WTC11 (cell line): ENCODE data around the gene CELF2. TPM values are rescaled to one million over a fixed set of nuclear protein-coding genes. Genes with fewer than 3 reads are reported as not detected.

Experiments used
- ATAC-seq: fragments of 200-7000 bp; cut with Tn5 transposase; 2 replicates; pipeline ENCODE4 v1.10.0; 2021; ENCODE audit warnings: mild to moderate bottlenecking, moderate library complexity
- CTCF ChIA-PET: fragments of 300-600 bp; sonication (Branson Sonifier 250); formaldehyde crosslinking; loops from one replicate; lab custom pipeline; 2021; ENCODE audit warnings: antibody characterized with exemption; lab: Charles Lee
- POLR2A ChIA-PET: fragments of 350-600 bp; sonication (Branson Sonifier 250); formaldehyde crosslinking; loops from one replicate; lab custom pipeline; 2021; ENCODE audit warnings: antibody characterized with exemption; lab: Charles Lee
- DNase-seq: peaks from one replicate; pipeline ENCODE4 v3.0.0; 2021; ENCODE audit warnings: low spot score
- H3K27ac Mint-ChIP-seq: 2 replicates; pipeline ENCODE4 v1.8.0; 2021; ENCODE audit warnings: mixed read lengths
- H3K27me3 Mint-ChIP-seq: 2 replicates; pipeline ENCODE4 v1.8.0; 2021; ENCODE audit warnings: low read depth, mild to moderate bottlenecking, moderate library complexity, mixed read lengths
- H3K36me3 Mint-ChIP-seq: 2 replicates; pipeline ENCODE4 v1.8.0; 2021; ENCODE audit warnings: mixed read lengths
- H3K4me1 Mint-ChIP-seq: 2 replicates; pipeline ENCODE4 v1.8.0; 2022; ENCODE audit warnings: mixed read lengths
- H3K4me3 Mint-ChIP-seq: 2 replicates; pipeline ENCODE4 v1.8.0; 2021; ENCODE audit warnings: mild to moderate bottlenecking, moderate library complexity, mixed read lengths
- H3K9me3 Mint-ChIP-seq: 2 replicates; pipeline ENCODE4 v1.8.0; 2021; ENCODE audit warnings: mixed read lengths
- GRHL2 ChIP-seq: fragments of 250-450 bp; sonication (Bioruptor Pico); IDR thresholded peaks from 2 replicates; pipeline ENCODE4 v1.8.0; 2022; ENCODE audit warnings: mild to moderate bottlenecking, moderate library complexity; ENCODE audit not compliant: insufficient replicate concordance, severe bottlenecking
- KAT7 ChIP-seq: sonication (generic); formaldehyde crosslinking; IDR thresholded peaks from 2 replicates; pipeline ENCODE4 v1.8.1; 2023; ENCODE audit warnings: missing genetic modification reagents, mild to moderate bottlenecking, borderline replicate concordance
- MXD4 ChIP-seq: fragments of 250-450 bp; sonication (Bioruptor Pico); IDR thresholded peaks from 2 replicates; pipeline ENCODE4 v1.8.0; 2021; ENCODE audit warnings: mild to moderate bottlenecking, moderate library complexity, borderline replicate concordance
- NR1H2 ChIP-seq: sonication (generic); formaldehyde crosslinking; IDR thresholded peaks from 2 replicates; pipeline ENCODE4 v1.9.0; 2021; ENCODE audit warnings: mild to moderate bottlenecking, moderate library complexity, missing genetic modification reagents
- RELA ChIP-seq: sonication (generic); formaldehyde crosslinking; IDR thresholded peaks from 2 replicates; pipeline ENCODE4 v1.8.1; 2022; ENCODE audit warnings: missing genetic modification reagents, mild to moderate bottlenecking, borderline replicate concordance
- RORB ChIP-seq: fragments of 250-450 bp; sonication (Bioruptor Pico); IDR thresholded peaks from 2 replicates; pipeline ENCODE4 v1.9.0; 2021; ENCODE audit warnings: mild to moderate bottlenecking
- SMAD4 ChIP-seq: sonication (generic); formaldehyde crosslinking; IDR thresholded peaks from 2 replicates; pipeline ENCODE4 v1.8.0; 2022; ENCODE audit warnings: mild to moderate bottlenecking, missing genetic modification reagents
- SOX15 ChIP-seq: fragments of 250-450 bp; sonication (Bioruptor Pico); IDR thresholded peaks from 2 replicates; pipeline ENCODE4 v1.9.0; 2021; ENCODE audit warnings: mild to moderate bottlenecking
- TCF7 ChIP-seq: sonication (generic); formaldehyde crosslinking; IDR thresholded peaks from 2 replicates; pipeline ENCODE4 v1.8.0; 2022; ENCODE audit warnings: mild to moderate bottlenecking, low read depth, missing genetic modification reagents, moderate library complexity
- TEAD1 ChIP-seq: sonication (generic); formaldehyde crosslinking; IDR thresholded peaks from 2 replicates; pipeline ENCODE4 v1.8.0; 2022; ENCODE audit warnings: mild to moderate bottlenecking, missing genetic modification reagents
- TEAD4 ChIP-seq: sonication (generic); formaldehyde crosslinking; IDR thresholded peaks from 2 replicates; pipeline ENCODE4 v1.8.0; 2022; ENCODE audit warnings: mild to moderate bottlenecking, missing genetic modification reagents
- ZNF121 ChIP-seq: sonication (generic); formaldehyde crosslinking; IDR thresholded peaks from 2 replicates; pipeline ENCODE4 v1.8.0; 2023; ENCODE audit warnings: missing genetic modification reagents
- ZNF263 ChIP-seq: sonication (generic); formaldehyde crosslinking; IDR thresholded peaks from 2 replicates; pipeline ENCODE4 v1.8.1; 2022; ENCODE audit warnings: low read depth, mild to moderate bottlenecking, moderate library complexity, missing genetic modification reagents
- ZNF317 ChIP-seq: sonication (generic); formaldehyde crosslinking; IDR thresholded peaks from 2 replicates; pipeline ENCODE4 v1.8.1; 2023; ENCODE audit warnings: low read depth, mild to moderate bottlenecking, moderate library complexity, missing genetic modification reagents, borderline replicate concordance
- ZNF671 ChIP-seq: fragments of 250-450 bp; sonication (Bioruptor Pico); IDR thresholded peaks from 2 replicates; pipeline ENCODE4 v1.8.0; 2021; ENCODE audit warnings: mild to moderate bottlenecking
- total RNA-seq: library from RNA; stranded (reverse); gene quantifications from 3 replicates; pipeline ENCODE4 v1.2.3, GENCODE V29; 2021
- TF ChIP-seq, protein P1 (sequence below): fragments of 250-450 bp; sonication (Bioruptor Pico); IDR thresholded peaks from 2 replicates; pipeline ENCODE4 v1.9.0; 2021; ENCODE audit warnings: mild to moderate bottlenecking
- TF ChIP-seq, protein P2 (sequence below): sonication (generic); formaldehyde crosslinking; IDR thresholded peaks from 2 replicates; pipeline ENCODE4 v1.8.0; 2023; ENCODE audit warnings: mild to moderate bottlenecking, missing genetic modification reagents
- TF ChIP-seq, protein P3 (sequence below): sonication (generic); formaldehyde crosslinking; conservative IDR thresholded peaks from 2 replicates; pipeline ENCODE4 v1.8.1; 2023; ENCODE audit warnings: mild to moderate bottlenecking, low read depth, missing genetic modification reagents, moderate library complexity
- TF ChIP-seq, protein P4 (sequence below): sonication (generic); formaldehyde crosslinking; IDR thresholded peaks from 2 replicates; pipeline ENCODE4 v1.8.0; 2023; ENCODE audit warnings: missing genetic modification reagents
- TF ChIP-seq, protein P5 (sequence below): sonication (generic); formaldehyde crosslinking; IDR thresholded peaks from 2 replicates; pipeline ENCODE4 v1.8.1; 2022; ENCODE audit warnings: missing genetic modification reagents, borderline replicate concordance

The CELF2 gene
- total RNA-seq, 1 experiment from 2014 or later = 24.6 TPM

DNA sequence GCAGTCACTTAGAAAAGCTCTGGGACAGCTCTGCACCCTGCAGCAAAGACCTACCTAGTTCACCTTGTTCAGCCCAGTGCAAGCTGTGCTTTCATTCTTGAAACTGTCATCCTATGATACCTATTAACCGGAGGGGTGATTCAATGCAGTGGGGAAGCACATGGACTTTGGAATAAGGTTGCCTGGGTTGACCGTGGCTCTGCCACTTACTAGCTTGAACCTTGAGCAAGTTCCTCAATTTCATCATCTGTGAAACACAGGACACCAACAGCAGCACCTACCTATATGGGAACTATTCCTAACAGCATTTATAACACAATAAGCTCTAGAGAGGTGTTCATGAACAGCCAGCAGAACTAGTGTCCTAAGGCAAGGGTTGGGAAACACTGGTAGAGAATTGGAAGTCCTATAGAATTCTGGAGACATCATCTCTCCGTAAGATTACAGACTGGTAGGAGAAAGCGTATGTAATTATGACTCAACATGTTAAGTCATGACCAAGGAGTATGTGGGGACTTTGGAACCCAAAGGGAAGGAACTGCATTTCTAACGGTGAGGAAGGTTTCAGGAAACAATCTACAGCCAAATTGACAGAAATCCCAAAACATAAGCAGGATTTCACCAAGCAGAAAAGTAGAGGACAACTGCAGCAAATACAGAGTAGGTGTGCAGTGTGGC is 323.8 kb downstream of the CELF2 start:
- TF ChIP-seq ZNF671 (no peak), ZNF121 (CRISPR knock-in tag) (no peak), RELA (CRISPR knock-in tag) (no peak), TEAD4 (no peak), ZNF317 (no peak), ZNF263 (no peak), TEAD1 (CRISPR knock-in tag) (no peak), KAT7 (no peak), TCF7 (no peak), RORB (CRISPR knock-in tag) (no peak), SOX15 (CRISPR knock-in tag) (no peak), NR1H2 (CRISPR knock-in tag) (no peak), GRHL2 (CRISPR knock-in tag) (no peak), MXD4 (no peak), SMAD4 (CRISPR knock-in tag) (no peak)
- TF ChIP-seq, protein P1, sequence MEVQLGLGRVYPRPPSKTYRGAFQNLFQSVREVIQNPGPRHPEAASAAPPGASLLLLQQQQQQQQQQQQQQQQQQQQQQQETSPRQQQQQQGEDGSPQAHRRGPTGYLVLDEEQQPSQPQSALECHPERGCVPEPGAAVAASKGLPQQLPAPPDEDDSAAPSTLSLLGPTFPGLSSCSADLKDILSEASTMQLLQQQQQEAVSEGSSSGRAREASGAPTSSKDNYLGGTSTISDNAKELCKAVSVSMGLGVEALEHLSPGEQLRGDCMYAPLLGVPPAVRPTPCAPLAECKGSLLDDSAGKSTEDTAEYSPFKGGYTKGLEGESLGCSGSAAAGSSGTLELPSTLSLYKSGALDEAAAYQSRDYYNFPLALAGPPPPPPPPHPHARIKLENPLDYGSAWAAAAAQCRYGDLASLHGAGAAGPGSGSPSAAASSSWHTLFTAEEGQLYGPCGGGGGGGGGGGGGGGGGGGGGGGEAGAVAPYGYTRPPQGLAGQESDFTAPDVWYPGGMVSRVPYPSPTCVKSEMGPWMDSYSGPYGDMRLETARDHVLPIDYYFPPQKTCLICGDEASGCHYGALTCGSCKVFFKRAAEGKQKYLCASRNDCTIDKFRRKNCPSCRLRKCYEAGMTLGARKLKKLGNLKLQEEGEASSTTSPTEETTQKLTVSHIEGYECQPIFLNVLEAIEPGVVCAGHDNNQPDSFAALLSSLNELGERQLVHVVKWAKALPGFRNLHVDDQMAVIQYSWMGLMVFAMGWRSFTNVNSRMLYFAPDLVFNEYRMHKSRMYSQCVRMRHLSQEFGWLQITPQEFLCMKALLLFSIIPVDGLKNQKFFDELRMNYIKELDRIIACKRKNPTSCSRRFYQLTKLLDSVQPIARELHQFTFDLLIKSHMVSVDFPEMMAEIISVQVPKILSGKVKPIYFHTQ = no peak
- TF ChIP-seq, protein P2, sequence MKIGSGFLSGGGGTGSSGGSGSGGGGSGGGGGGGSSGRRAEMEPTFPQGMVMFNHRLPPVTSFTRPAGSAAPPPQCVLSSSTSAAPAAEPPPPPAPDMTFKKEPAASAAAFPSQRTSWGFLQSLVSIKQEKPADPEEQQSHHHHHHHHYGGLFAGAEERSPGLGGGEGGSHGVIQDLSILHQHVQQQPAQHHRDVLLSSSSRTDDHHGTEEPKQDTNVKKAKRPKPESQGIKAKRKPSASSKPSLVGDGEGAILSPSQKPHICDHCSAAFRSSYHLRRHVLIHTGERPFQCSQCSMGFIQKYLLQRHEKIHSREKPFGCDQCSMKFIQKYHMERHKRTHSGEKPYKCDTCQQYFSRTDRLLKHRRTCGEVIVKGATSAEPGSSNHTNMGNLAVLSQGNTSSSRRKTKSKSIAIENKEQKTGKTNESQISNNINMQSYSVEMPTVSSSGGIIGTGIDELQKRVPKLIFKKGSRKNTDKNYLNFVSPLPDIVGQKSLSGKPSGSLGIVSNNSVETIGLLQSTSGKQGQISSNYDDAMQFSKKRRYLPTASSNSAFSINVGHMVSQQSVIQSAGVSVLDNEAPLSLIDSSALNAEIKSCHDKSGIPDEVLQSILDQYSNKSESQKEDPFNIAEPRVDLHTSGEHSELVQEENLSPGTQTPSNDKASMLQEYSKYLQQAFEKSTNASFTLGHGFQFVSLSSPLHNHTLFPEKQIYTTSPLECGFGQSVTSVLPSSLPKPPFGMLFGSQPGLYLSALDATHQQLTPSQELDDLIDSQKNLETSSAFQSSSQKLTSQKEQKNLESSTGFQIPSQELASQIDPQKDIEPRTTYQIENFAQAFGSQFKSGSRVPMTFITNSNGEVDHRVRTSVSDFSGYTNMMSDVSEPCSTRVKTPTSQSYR (CRISPR knock-in tag) = no peak
- TF ChIP-seq, protein P3, sequence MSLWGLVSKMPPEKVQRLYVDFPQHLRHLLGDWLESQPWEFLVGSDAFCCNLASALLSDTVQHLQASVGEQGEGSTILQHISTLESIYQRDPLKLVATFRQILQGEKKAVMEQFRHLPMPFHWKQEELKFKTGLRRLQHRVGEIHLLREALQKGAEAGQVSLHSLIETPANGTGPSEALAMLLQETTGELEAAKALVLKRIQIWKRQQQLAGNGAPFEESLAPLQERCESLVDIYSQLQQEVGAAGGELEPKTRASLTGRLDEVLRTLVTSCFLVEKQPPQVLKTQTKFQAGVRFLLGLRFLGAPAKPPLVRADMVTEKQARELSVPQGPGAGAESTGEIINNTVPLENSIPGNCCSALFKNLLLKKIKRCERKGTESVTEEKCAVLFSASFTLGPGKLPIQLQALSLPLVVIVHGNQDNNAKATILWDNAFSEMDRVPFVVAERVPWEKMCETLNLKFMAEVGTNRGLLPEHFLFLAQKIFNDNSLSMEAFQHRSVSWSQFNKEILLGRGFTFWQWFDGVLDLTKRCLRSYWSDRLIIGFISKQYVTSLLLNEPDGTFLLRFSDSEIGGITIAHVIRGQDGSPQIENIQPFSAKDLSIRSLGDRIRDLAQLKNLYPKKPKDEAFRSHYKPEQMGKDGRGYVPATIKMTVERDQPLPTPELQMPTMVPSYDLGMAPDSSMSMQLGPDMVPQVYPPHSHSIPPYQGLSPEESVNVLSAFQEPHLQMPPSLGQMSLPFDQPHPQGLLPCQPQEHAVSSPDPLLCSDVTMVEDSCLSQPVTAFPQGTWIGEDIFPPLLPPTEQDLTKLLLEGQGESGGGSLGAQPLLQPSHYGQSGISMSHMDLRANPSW (CRISPR knock-in tag) = no peak
- TF ChIP-seq, protein P4, sequence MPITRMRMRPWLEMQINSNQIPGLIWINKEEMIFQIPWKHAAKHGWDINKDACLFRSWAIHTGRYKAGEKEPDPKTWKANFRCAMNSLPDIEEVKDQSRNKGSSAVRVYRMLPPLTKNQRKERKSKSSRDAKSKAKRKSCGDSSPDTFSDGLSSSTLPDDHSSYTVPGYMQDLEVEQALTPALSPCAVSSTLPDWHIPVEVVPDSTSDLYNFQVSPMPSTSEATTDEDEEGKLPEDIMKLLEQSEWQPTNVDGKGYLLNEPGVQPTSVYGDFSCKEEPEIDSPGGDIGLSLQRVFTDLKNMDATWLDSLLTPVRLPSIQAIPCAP = no peak
- TF ChIP-seq, protein P5, sequence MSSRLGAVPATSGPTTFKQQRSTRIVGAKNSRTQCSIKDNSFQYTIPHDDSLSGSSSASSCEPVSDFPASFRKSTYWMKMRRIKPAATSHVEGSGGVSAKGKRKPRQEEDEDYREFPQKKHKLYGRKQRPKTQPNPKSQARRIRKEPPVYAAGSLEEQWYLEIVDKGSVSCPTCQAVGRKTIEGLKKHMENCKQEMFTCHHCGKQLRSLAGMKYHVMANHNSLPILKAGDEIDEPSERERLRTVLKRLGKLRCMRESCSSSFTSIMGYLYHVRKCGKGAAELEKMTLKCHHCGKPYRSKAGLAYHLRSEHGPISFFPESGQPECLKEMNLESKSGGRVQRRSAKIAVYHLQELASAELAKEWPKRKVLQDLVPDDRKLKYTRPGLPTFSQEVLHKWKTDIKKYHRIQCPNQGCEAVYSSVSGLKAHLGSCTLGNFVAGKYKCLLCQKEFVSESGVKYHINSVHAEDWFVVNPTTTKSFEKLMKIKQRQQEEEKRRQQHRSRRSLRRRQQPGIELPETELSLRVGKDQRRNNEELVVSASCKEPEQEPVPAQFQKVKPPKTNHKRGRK (CRISPR knock-in tag) = no peak
- ChIA-PET POLR2A (no interaction called here), CTCF (no interaction called here)
- H3K27ac Mint-ChIP-seq = no peak overlapping the region
- peaks cover 20% of the 10 kb centered on the region for H3K4me1 Mint-ChIP-seq
- H3K36me3 Mint-ChIP-seq = no peaks in the 10 kb centered on the region
- ATAC-seq (no peak), DNase-seq (no peak)
- no peaks in the 10 kb centered on the region for H3K9me3 Mint-ChIP-seq
- H3K27me3 Mint-ChIP-seq = no peaks in the 10 kb centered on the region
- no peak overlapping the region for H3K4me3 Mint-ChIP-seq
